ENCODE measurements around the gene TGDS. TPM values are rescaled to one million over a fixed set of nuclear protein-coding genes. Genes with fewer than 3 reads are reported as not detected.

TGDS gene
- total RNA-seq, 2 donors from 2014 or later = 11.2 to 17.4 TPM

DNA sequence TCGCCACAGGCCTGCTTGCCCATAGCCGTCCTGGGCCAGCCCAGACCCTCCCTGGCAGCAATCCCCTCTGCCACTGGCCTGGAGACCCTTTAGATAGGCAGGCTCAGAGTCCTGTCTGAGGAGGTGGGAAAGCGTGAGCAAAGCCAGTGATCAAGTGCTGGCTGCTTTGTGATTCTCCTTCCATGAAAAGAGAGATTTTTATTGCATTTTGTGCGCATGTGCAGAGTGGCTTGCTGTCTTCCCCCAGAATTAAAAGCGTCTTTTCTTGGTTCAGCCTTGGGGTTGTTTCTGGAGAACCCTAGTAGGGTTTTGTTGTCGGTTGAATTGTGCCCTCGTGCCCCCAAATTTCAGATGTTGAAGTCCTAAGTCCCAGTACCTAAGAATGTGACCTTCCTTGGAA, 71.5 kb downstream of the TGDS start:
- no peak for DNase-seq (ENCODE audit: low spot score)
- ATAC-seq (ENCODE audit: insufficient number of reproducible peaks, low FRiP score, low read depth) = no peak
- no peak overlapping the region for H3K4me3 ChIP-seq
- no peaks in the 10 kb centered on the region for H3K27me3 ChIP-seq (replicated peaks; ENCODE audit: insufficient read depth)
- no peak overlapping the region for H3K27ac ChIP-seq
- H3K4me1 ChIP-seq (ENCODE audit: control insufficient read depth in 1 of 2, low read depth in 2 of 2) = no peaks in the 10 kb centered on the region
- no peaks in the 10 kb centered on the region for H3K9me3 ChIP-seq
- H3K36me3 ChIP-seq = no peaks in the 10 kb centered on the region
- TF ChIP-seq, protein P1, sequence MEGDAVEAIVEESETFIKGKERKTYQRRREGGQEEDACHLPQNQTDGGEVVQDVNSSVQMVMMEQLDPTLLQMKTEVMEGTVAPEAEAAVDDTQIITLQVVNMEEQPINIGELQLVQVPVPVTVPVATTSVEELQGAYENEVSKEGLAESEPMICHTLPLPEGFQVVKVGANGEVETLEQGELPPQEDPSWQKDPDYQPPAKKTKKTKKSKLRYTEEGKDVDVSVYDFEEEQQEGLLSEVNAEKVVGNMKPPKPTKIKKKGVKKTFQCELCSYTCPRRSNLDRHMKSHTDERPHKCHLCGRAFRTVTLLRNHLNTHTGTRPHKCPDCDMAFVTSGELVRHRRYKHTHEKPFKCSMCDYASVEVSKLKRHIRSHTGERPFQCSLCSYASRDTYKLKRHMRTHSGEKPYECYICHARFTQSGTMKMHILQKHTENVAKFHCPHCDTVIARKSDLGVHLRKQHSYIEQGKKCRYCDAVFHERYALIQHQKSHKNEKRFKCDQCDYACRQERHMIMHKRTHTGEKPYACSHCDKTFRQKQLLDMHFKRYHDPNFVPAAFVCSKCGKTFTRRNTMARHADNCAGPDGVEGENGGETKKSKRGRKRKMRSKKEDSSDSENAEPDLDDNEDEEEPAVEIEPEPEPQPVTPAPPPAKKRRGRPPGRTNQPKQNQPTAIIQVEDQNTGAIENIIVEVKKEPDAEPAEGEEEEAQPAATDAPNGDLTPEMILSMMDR (IDR thresholded peaks at IDR 0.05) = no peak

Other genes starting within 250 kb of the TGDS start
- under 1 TPM in 1 of 2 donors, not detected in 1; 0.27 TPM for gene DCT, start 116.5 kb downstream of the TGDS start, total RNA-seq
- 1 to 10 TPM; 3.9 to 6.3 TPM for gene GPR180, start 5.7 kb upstream of the TGDS start, total RNA-seq
- under 1 TPM in 1 of 2 donors, not detected in 1; 0.28 TPM for gene SOX21, start 116.4 kb upstream of the TGDS start, total RNA-seq